Measurements from ENCODE around the gene CERS6. TPM values are rescaled to one million over a fixed set of nuclear protein-coding genes. Genes with fewer than 3 reads are reported as not detected.

The CERS6 gene
- total RNA-seq, 1 donor from 2014 or later: 55.3 TPM

GRCh38 chr2:168670478-168670877 lies 214.4 kb downstream of the CERS6 start:
- no peak for TF ChIP-seq CTCF (IDR thresholded peaks at IDR 0.05; ENCODE audit: insufficient read depth, low read length, severe bottlenecking)
- DNase-seq (ENCODE audit: low read depth) (no peak), FAIRE-seq (no peak)
- Histone ChIP-seq H3K4me3 (ENCODE audit: low read depth, low read length) (no peak overlapping the region), H3K36me3 (ENCODE audit: control insufficient read depth, insufficient read depth, low read length) (no peaks in the 10 kb centered on the region), H3K27me3 (ENCODE audit: control insufficient read depth, insufficient read depth, low read length) (no peaks in the 10 kb centered on the region)

- no peak overlapping the region for H3K4me3 ChIP-seq (ENCODE audit: low read depth, low read length)
- DNase-seq (ENCODE audit: low read depth) (peak; percentile 85), FAIRE-seq (no peak)
- no peak for TF ChIP-seq CTCF (IDR thresholded peaks at IDR 0.05; ENCODE audit: insufficient read depth, low read length, severe bottlenecking)
- H3K36me3 ChIP-seq (ENCODE audit: control insufficient read depth, insufficient read depth, low read length): no peaks in the 10 kb centered on the region
- no peaks in the 10 kb centered on the region for H3K27me3 ChIP-seq (ENCODE audit: control insufficient read depth, insufficient read depth, low read length)
Measured at GRCh38 chr2:168671932-168672331, 215.9 kb downstream of the CERS6 start.

GRCh38 chr2:168673265-168674189 lies 217.5 kb downstream of the CERS6 start:
- no peak for DNase-seq (ENCODE audit: low read depth)
- H3K27me3 ChIP-seq (ENCODE audit: control insufficient read depth, insufficient read depth, low read length): no peaks in the 10 kb centered on the region
- TF ChIP-seq CTCF (IDR thresholded peaks at IDR 0.05; ENCODE audit: insufficient read depth, low read length, severe bottlenecking): no peak
- no peaks in the 10 kb centered on the region for H3K36me3 ChIP-seq (ENCODE audit: control insufficient read depth, insufficient read depth, low read length)
- no peak overlapping the region for H3K4me3 ChIP-seq (ENCODE audit: low read depth, low read length)
- FAIRE-seq: no peak

- no peak for TF ChIP-seq CTCF (IDR thresholded peaks at IDR 0.05; ENCODE audit: insufficient read depth, low read length, severe bottlenecking)
- H3K27me3 ChIP-seq (ENCODE audit: control insufficient read depth, insufficient read depth, low read length): no peaks in the 10 kb centered on the region
- DNase-seq (ENCODE audit: low read depth) (no peak), FAIRE-seq (no peak)
- H3K4me3 ChIP-seq (ENCODE audit: low read depth, low read length): no peak overlapping the region
- no peaks in the 10 kb centered on the region for H3K36me3 ChIP-seq (ENCODE audit: control insufficient read depth, insufficient read depth, low read length)
Measured at GRCh38 chr2:168678153-168678853, 222.2 kb downstream of the CERS6 start.

GRCh38 chr2:168679081-168679480 lies 223.0 kb downstream of the CERS6 start:
- FAIRE-seq (no peak), DNase-seq (ENCODE audit: low read depth) (no peak)
- no peaks in the 10 kb centered on the region for H3K36me3 ChIP-seq (ENCODE audit: control insufficient read depth, insufficient read depth, low read length)
- no peak for TF ChIP-seq CTCF (IDR thresholded peaks at IDR 0.05; ENCODE audit: insufficient read depth, low read length, severe bottlenecking)
- no peak overlapping the region for H3K4me3 ChIP-seq (ENCODE audit: low read depth, low read length)
- H3K27me3 ChIP-seq (ENCODE audit: control insufficient read depth, insufficient read depth, low read length): no peaks in the 10 kb centered on the region

All from bronchial epithelial cell (primary cell).